Stimulated activated CD4-positive, alpha-beta T cell treated with anti-CD3 and anti-CD28 coated beads, Interleukin-15, amount 100 ng/mL, for 1 hour (primary cell): ENCODE results near the gene RPS6KA4.

ENCODE experiments used
- DNase-seq, 2 donors: peaks; one replicate each; pipeline ENCODE4 v3.0.0-alpha.2; 2020; ENCODE audit warnings: low read depth in 1 of 2, low spot score in 1 of 2

Gene RPS6KA4

GRCh38 chr11:64362339-64362738 lies 3.4 kb downstream of the RPS6KA4 start:
- no peak for DNase-seq

- no peak for DNase-seq
Measured at GRCh38 chr11:64364435-64364834, 5.5 kb downstream of the RPS6KA4 start.

DNA sequence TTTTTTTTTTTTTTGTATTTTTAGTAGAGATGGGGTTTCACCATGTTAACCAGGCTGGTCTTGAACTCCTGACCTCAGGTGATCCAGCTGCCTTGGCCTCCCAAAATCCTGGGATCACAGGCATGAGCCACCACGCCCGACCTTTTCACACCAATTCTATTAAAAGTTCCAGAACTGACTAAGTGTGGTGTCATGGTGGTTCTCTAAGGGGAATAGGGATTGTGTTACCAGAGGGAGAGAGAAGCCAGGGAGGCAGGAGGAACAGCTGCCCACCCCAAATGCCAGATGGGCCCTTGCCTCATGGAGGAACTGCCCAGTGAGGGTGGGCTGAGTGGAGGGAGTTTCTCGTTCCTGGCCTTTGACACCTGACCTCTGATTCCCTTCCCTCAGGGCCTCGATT lies 5.9 kb downstream of the RPS6KA4 start:
- no peak for DNase-seq

DNA sequence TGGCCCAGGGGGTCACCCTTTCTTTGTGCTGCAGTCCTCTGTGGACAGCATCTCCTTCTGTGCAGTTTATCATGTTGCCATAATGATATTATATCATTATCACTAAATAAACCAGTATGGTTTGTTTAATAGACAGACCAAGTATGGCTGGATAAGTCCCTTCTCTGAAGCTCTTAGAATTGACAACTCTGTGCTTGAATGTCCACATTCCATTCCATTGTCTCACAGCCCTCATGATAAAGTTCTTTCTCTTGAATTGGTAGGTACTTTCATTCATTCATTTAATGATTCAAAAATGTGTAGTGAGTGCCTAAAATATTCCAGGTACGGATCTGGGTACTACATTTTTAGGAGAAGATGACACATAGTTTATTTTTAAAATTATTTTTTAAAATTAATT lies 7.8 kb downstream of the RPS6KA4 start:
- DNase-seq, result no peak

DNA sequence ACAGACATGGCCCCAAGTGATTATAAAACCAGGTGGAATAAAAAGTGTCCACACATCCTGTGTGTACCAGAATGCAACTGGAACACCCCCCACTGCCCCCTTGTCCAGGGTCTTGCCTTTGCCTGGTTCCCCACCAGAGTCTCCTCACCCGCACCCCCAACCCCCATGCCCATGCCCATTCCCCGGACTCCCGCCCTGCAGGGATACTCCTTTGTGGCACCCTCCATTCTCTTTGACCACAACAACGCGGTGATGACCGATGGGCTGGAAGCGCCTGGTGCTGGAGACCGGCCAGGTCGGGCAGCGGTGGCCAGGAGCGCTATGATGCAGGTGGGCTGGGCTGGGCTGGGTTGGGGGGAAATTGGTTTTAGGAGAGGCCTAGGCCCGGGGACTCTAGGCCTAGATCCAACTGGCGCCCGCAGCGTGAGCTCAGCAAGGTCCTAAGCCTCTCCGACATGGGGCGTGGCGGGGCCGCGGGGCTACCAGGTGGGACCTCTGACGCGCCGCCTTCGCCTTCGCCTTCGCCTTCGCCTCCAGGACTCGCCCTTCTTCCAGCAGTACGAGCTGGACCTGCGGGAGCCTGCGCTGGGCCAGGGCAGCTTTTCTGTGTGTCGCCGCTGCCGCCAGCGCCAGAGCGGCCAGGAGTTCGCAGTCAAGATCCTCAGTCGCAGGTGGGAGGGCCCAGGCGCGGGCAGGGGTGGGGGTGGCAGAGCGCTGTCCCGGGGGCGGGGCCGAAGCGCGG lies 9.1 kb downstream of the RPS6KA4 start:
- no peak for DNase-seq

- DNase-seq, result no peak
Measured at GRCh38 chr11:64368673-64369074, 9.7 kb downstream of the RPS6KA4 start.

DNA sequence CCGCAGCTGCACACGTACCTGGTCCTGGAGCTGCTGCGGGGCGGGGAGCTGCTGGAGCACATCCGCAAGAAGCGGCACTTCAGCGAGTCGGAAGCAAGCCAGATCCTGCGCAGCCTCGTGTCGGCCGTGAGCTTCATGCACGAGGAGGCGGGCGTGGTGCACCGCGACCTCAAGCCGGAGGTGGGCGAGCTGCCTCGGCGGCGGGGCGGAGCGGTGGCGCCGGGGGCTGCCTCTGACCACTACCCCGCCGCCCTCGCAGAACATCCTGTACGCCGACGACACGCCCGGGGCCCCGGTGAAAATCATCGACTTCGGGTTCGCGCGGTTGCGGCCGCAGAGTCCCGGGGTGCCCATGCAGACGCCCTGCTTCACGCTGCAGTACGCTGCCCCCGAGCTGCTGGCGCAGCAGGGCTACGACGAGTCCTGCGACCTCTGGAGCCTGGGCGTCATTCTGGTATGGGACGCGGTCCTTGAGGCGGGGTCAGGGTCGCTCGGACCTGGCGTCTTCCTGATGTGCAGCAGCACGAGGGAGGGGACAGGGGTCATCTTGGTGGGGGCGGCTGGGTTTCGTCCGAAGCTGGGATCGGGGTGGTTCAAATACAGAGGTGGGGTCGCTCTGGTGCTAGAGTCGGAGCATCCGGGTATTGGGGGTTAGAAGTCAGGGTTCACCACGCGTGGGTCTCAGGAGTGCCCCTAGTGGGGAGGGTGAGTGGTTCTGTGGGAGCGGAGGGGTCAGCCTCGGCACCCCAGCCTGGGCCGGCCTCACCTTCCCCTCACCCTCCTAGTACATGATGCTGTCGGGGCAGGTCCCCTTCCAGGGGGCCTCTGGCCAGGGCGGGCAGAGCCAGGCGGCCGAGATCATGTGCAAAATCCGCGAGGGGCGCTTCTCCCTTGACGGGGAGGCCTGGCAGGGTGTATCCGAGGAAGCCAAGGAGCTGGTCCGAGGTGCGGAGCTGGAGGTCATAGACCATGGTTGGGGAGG lies 10.8 kb downstream of the RPS6KA4 start:
- no peak for DNase-seq

DNA sequence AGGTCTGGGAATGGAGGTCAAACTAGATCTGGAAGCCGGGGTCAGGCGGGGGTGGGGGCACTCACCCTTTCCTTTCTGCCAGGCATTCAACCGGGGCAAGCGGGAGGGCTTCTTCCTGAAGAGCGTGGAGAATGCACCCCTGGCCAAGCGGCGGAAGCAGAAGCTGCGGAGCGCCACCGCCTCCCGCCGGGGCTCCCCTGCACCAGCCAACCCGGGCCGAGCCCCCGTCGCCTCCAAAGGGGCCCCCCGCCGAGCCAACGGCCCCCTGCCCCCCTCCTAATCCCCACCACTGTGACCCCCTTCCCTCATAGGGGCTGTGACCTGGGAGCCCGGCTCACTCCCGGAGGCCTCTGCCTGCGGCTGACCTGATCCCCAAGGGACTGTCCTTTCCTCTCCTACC lies 12.2 kb downstream of the RPS6KA4 start:
- no peak for DNase-seq

- DNase-seq, result no peak
Measured at GRCh38 chr11:64372021-64372420, 13.1 kb downstream of the RPS6KA4 start.

GRCh38 chr11:64372802-64373597 lies 14.0 kb downstream of the RPS6KA4 start:
- DNase-seq, result no peak

GRCh38 chr11:64373598-64373974 lies 14.6 kb downstream of the RPS6KA4 start:
- no peak for DNase-seq

DNA sequence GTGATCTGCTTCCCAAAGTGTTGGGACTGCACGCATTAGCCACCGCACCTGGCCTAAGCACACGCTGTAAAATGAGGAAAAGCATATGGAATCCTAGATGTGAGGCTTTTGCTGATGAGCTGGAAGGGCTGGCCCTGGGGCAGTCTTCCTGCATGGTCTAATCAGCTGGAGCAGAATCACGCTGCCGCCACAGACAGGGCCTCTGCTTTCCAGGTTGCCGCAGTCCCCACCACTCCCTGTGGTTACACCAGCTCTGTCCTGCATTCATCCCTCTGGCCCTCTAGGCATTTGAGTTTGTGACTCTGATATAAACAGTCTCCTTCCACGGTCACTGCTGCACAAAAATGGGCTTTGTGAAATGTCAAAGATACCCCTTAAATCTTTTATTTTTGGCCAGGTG lies 17.1 kb downstream of the RPS6KA4 start:
- no peak for DNase-seq

DNA sequence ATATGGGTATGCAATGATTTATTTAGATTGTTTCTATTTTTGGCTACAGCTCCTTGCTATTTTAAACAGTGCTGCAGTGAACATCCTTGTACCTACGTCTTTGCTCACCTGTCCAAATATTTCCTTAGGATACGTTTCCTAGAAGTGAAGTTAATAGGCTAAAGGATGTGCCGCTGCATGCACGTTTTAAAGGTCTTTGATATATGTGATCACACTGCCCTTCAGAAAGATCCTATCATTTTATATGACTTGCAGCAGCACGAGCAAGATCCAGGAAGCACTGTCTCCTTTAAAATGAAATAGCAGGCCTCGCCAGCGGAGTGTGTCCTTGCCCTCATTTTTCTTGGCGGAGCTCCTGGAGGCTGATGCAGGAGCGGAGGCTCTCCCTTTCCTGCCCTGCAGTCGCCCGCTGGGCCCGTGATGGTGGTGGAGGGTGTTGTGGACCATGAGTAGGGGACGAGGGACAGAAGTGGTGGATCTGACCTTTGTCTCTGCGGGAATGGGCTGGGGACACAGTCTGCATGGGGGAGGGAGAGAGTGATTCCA lies 19.4 kb downstream of the RPS6KA4 start:
- no peak for DNase-seq

GRCh38 chr11:64379160-64379559 lies 20.2 kb downstream of the RPS6KA4 start:
- no peak for DNase-seq

DNA sequence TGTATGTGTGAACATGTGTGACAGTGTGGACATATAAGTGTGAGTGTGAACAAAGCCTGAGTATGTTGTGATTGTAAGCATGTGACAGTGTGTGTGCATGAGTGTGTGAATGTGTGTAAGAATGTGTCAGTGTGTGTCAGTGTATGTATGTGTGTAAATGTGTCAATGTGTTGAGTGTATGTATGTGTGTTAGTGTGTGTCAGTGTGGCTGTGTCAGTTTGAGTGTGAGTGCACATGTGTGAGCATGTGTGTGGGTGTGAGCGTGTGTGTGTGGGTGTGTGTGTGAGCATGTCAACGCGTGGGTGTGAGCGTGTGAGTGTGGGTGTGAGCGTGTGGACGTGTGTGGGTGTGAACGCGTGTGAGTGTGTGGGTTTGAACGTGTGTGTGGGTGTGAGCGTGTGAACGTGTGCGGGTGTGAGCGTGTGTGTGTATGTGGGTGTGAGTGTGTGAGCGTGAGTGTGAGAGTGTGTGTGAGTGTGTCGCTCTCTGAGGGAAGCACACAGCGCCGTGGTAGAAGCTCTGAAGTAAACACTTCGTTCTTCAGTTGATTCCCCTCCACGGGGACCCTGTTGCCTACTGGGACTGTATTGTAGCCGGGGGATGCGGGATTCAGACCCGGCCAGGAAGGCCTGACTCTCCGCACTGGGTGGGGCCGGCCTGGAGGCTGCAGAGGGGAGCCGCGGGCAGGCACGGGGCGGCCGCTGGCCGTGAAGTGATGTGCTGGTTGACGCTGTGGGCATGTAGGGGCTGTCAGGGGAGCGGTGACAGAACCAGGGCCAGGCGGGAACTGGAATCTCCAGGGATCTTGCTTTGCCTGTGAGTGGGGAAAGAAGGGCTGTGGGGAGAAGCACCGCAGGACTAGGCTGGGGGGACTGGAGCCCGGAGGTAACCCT lies 21.1 kb downstream of the RPS6KA4 start:
- no peak for DNase-seq

DNA sequence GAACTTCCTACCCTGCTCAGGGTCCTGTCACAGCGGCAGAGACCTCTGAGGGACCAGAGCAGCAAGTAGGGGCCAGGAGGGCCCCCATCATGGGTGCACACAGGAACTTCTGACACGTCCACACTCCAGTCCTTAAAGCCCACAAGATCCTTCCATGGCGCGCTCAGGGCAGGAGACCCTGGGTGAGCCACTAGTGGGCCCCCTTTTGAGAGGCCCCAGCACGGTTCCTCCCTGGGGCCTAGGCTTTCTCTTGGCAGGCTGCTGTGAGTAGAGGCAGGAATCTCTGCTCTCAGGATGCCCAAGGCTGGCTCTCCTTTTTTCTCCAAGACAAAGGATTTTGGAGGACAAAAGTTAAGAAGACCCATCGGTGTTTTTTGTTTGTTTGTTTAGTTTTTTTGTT lies 22.4 kb downstream of the RPS6KA4 start:
- DNase-seq, result no peak

GRCh38 chr11:64382047-64382446 lies 23.1 kb downstream of the RPS6KA4 start:
- DNase-seq, result no peak

- no peak for DNase-seq
Measured at GRCh38 chr11:64382586-64382985, 23.6 kb downstream of the RPS6KA4 start.

DNA sequence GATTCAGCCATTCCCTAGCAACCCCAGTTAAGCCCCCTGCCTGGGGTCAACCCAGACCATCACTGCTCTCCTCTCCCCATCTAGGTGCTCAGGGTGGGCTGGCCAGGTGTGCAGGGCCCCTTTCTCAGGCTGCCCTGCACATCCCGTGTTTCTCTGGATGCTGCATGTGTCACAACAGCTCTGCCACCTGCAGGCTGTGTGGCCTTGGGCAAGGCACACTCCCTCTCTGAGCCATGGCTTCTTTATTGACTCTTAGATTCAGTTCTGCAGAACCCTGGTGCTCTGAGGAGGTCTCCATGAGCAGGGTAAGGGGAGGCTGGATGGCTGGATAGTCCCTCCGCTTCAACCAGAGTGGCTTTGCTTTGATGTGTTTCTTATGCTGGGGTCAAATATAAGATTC lies 24.6 kb downstream of the RPS6KA4 start:
- no peak for DNase-seq

DNA sequence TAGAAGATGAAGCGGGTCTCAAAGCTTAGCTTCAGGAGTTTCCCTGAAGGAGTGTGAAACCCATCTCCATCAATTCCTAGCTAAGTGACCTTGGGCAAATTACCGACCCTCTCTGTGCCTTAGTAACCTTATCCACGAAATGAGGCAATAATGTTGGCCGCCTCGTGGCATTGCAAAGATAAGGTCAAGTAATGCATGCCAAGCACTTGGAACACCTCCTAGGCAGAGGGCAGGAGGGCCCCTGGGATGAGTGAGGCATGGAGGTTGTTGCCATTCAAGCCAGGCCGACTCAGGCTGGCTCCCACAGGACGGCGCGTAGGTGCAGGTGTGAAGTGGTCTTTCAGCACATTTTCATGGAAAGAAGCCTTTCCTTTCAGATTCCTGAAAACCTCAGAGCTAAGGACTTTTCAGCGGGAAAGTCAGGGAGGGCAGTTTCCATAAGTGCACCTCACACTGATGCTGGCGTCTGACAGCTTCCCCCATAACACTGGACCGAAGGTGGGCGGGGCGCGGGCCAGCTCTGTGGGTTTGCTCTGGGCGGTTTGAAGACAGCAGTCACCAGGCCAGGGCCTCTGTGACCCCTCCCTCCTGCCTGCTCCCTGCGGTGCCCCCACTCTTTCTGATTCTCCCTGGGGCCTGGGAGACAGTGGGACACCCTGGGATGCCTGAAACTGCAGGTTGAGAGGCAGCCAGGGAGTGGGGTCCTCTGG lies 25.2 kb downstream of the RPS6KA4 start:
- no peak for DNase-seq
